NCI-H146 (cell line): ENCODE data around the gene XRCC5.
"Not testable (repeated sequence)": the region's sequence is repeated elsewhere in the genome, so short reads cannot be mapped to it uniquely, and the experiment has no call there.

Experiments used
- DNase-seq: peaks from one replicate; lab custom pipeline; 2025; lab: John Stamatoyannopoulos, UW

XRCC5 gene

DNA sequence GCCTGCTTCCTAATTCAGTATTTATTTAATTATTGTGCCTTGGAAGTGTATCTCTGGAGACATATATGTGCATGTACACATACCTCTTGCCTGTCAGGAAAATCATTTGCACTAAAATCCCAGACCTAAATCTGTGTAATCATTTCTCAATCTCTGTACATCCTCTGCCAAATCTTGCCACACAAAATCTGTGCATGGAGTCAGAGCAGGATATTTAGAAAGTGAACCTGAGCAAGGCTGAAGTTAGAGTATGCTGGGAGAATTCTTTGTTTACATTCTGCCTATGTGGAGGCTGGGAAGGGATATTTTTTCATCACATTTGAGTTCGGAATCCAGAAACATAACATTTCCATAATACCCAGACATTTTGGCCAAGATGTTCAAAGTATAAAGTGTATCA is 9.3 kb downstream of the XRCC5 start:
- no peak for DNase-seq

DNA sequence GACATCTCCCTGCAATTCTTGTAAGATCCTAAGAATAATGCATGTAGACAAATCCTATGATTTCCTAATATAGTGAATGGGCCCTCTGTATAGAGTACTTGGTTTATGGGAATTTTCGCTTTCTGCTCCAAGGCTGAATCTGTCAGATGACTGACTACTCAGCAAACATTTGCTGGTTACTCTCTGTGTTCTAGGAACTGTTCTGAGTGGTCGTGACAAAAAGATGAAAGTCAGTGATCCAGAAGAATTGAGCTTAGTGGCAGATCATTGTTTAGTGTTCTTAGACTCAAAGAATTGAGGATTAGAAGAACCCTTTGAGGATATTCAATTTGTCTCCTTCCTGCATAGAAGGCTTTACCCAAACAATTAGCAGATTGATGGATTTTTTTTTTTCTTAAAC is 10.0 kb downstream of the XRCC5 start:
- DNase-seq = no peak

GRCh38 chr2:216119986-216120385 is 10.8 kb downstream of the XRCC5 start:
- DNase-seq = no peak

GRCh38 chr2:216121255-216121654 is 12.1 kb downstream of the XRCC5 start:
- DNase-seq = no peak

DNA sequence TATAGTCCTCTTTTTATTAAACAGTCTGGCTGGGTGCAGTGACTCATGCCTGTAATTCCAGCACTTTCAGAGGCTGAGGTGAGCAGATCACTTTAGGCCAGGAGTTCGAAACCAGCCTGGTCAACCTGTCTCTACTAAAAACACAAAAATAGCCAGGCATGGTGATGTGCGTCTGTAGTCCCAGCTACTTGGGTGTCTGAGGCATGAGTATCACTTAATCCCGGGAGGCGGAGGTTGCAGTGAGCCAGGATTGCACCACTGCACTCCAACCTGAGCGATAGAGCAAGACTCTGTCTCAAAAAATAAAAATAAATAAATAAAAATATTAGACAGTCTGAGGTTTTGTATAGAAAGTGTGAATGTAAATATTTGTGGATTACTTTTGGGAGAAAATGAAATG is 17.8 kb downstream of the XRCC5 start:
- DNase-seq = no peak

GRCh38 chr2:216130346-216130971 is 21.3 kb downstream of the XRCC5 start:
- no peak for DNase-seq

- DNase-seq = no peak
These were observed 22.2 kb downstream of the XRCC5 start for GRCh38 chr2:216131175-216131926.

GRCh38 chr2:216132585-216132984 is 23.4 kb downstream of the XRCC5 start:
- DNase-seq = no peak

- DNase-seq = no peak
These were observed 24.2 kb downstream of the XRCC5 start for GRCh38 chr2:216133397-216133796.

DNA sequence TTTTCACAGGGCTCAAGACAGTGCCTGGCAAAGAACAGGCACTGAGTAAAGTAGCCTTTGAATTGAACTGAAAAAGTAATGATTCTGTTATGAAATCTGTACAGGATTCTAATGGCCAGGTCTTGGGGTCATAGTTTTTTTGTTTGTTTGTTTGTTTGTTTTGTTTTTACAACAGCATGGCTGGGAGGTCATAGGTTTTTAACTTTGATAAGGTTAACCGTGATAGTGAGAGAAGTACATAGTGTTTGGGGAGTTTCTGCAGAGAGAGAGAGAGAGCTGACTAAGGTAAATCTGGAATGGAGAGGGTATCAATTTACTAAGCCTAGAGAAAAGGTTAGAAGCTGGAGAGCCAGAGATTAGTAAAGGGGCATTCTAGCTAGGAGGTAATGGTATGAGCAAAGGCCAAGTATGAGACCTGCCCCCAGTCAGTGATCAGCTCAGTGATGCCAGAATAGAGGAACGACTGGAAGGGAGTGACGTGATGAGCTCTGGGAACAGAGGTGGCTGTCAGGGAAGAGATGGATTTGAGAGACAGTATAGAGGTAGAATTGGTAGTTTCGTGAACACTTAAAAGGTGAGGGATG is 25.9 kb downstream of the XRCC5 start:
- no peak for DNase-seq

GRCh38 chr2:216139884-216140283 is 30.7 kb downstream of the XRCC5 start:
- DNase-seq = no peak

GRCh38 chr2:216141516-216141915 is 32.4 kb downstream of the XRCC5 start:
- not testable (repeated sequence) for DNase-seq

GRCh38 chr2:216142540-216142939 is 33.4 kb downstream of the XRCC5 start:
- no peak for DNase-seq

DNA sequence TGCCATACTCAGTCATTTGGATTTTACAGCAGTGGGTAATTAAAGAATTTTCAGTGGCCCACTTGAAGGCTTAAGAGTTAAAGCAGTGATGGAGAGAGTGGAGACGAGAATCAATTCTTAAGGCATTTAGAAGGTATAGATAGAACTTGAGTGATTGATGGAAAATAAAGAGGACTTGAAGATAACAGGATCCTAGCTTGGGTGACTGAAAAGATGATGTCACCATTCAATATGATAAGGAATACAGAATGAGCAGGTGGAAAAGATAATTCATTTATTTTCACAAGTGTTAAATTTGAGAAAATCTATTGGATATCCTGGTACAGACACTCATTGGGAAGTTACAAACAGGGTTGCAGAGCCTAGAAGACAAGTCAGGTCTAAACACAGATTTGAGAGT is 35.2 kb downstream of the XRCC5 start:
- no peak for DNase-seq

DNA sequence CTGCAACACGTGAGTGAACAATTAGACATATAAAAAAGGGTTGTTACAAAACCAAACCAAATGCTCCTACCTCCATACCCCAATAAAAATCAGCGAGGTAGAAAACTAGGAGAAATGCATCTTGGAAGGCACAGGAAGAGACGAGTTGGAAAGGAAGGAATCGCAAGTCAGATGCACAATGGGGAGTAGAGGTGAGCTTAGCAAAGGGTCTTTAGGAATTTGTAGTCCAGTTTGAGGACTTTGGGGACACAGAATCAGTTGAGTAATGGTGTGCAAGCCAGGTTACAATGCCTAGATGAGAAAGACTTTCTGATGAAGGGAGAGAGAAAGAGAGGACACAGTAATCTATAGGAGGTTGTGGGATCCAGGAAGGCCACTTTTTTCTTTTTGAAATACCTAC is 35.7 kb downstream of the XRCC5 start:
- no peak for DNase-seq

GRCh38 chr2:216146573-216146972 is 37.4 kb downstream of the XRCC5 start:
- DNase-seq = no peak

DNA sequence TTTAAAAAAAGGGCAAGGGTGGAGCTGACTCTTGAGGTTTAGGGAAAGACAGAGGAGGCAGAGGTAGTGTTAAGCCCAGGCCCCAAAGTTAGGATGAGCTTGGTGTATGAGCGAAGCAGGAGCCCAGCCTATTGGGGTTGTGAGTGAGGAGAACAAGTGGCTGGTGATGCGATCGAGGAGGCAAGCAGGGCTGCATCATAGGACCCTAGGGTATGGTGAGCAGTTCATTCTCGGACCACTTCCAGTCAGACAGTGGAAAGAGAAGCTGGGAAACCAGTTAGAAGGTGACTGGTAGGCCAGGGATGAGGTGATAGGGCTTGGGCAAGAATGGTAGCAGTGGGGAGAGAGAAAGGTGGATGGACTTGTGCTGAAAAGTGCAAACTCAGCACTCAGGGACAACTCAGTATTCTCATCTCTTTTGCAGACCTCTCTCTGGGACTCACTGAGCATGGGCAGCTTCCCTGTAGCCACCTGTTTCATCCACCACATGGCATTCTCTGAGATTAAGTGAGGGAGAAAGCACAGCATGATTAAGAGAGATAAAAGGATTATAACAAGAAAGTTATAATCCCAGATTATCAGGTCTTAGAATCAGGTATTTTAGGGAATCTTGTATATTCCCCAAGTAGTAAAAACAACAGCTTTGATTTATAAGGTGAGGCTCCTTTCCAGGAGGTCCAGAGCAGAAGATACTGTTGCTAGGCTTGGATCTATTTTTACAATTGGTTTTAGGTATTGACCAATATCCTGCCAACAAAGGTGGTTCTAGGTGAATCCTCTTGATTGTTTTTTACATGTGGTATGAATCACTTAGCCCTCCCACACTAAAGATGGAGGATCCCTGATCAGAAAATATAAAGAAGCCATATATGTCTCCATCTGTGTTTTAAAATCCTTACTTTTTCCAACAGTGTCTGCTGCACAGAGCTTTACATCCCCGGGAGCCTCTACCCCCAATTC is 38.3 kb downstream of the XRCC5 start:
- no peak for DNase-seq

- no peak for DNase-seq
These were observed 39.8 kb downstream of the XRCC5 start for GRCh38 chr2:216148983-216149382.

DNA sequence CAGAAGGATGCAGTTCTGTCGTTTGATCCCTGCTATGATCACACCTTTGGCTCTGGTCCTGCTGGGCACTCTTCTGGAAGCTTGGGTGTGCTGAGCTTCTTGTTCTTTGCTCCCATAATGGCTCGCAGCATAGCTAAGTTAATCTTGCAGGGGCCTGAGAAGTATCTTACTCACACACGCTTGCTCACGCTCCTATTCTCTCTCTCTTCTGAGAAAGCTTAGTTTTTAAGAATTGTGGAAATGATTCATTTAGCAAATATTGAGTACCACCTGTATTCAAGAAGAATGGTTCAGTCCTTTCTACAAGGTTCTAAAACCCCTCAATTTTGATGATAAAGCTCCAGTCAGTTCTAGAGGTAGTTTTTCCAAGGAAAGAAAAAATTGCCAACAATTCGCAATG is 40.6 kb downstream of the XRCC5 start:
- no peak for DNase-seq

DNA sequence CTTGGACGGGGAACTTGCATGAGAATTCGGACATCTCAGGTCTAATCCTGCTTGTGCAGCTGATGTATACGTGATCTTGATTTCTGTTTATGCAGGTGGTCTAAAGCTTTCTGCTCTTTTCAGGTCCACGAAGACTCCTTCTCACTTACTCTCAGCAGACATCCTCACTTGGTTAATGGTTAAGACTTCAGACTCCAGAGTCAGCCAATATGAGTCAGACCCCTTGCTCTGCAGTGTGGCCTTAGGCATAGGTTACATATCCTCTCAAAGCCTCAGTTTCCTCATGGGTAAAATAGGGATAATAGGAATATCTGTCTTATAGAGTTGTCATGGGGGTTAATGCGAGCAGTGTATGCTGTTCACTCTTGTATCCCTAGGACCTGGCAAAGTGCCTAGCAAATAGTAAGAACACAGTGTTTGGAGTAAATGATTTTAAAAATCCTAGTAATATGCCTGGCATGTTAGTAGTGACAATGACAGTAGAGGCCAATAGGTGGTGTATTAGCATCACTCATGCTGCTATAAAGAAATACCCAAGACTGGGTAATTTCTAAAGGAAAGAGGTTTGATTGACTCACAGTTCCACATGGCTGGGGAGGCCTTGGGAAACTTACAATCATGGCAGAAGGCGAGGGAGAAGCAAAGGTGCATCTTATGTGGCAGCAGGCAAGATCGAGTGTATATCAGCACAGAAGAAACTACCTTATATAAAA is 42.3 kb downstream of the XRCC5 start:
- DNase-seq = no peak

- no peak for DNase-seq
These were observed 46.8 kb downstream of the XRCC5 start for GRCh38 chr2:216155954-216156353.

DNA sequence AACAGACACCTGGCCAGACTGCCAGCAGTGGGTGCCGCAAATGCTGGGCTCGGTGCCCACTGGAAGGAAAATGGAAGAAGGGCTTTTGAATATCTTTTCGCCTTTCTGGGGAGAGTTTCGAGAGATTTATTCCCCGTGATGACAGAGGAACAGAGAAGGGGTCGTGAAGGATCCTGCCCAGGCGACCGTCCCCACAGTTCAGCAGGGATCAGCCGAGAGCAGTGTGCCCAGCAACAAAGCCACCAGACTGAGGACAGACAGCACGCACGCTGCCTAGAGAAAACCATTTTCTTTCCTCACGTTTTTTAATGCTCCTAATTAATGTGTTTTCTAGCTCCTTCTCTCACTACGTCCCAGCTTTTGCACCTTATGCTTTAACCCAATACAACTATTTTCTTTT is 47.7 kb downstream of the XRCC5 start:
- no peak for DNase-seq
